Measurements from ENCODE around the gene TMPRSS9.

The TMPRSS9 gene

GRCh38 chr19:2359992-2360685, at the start of gene TMPRSS9:
TMPRSS9 (plus strand) TSS chr19:2360265; CDS start chr19:2389786, 29,521 bp downstream.
- no peak for DNase-seq

- no peak for DNase-seq
Measured at GRCh38 chr19:2311093-2311492, 49.0 kb upstream of the TMPRSS9 start.

- DNase-seq, result no peak
Measured at GRCh38 chr19:2312820-2313501, 47.1 kb upstream of the TMPRSS9 start.

GRCh38 chr19:2315121-2315817, 44.8 kb upstream of the TMPRSS9 start:
- no peak for DNase-seq

- peak; percentile 76 for DNase-seq
Measured at GRCh38 chr19:2315818-2316353, 44.2 kb upstream of the TMPRSS9 start.

- DNase-seq, result no peak
Measured at GRCh38 chr19:2317300-2317699, 42.8 kb upstream of the TMPRSS9 start.

GRCh38 chr19:2317756-2318155, 42.3 kb upstream of the TMPRSS9 start:
- DNase-seq, result no peak

GRCh38 chr19:2318923-2319322, 41.1 kb upstream of the TMPRSS9 start:
- no peak for DNase-seq

- DNase-seq, result no peak
Measured at GRCh38 chr19:2319551-2319950, 40.5 kb upstream of the TMPRSS9 start.

- no peak for DNase-seq
Measured at GRCh38 chr19:2320049-2320448, 40.0 kb upstream of the TMPRSS9 start.

GRCh38 chr19:2320939-2321338, 39.1 kb upstream of the TMPRSS9 start:
- DNase-seq, result no peak

GRCh38 chr19:2321565-2322283, 38.3 kb upstream of the TMPRSS9 start:
- DNase-seq, result no peak

GRCh38 chr19:2323707-2324106, 36.4 kb upstream of the TMPRSS9 start:
- DNase-seq, result no peak

- DNase-seq, result peak; percentile 34
Measured at GRCh38 chr19:2324220-2324948, 35.7 kb upstream of the TMPRSS9 start.

GRCh38 chr19:2325281-2326046, 34.6 kb upstream of the TMPRSS9 start:
- DNase-seq, result no peak

GRCh38 chr19:2326699-2327360, 33.2 kb upstream of the TMPRSS9 start:
- DNase-seq, result no peak

GRCh38 chr19:2327773-2328400, 32.2 kb upstream of the TMPRSS9 start:
- peak; percentile 75 for DNase-seq

- DNase-seq, result peak; percentile 92
Measured at GRCh38 chr19:2328401-2329148, 31.5 kb upstream of the TMPRSS9 start, which contains the start of the genes LSM7 and SPPL2B. LSM7 (minus strand) TSS chr19:2328586; CDS start chr19:2328566, 20 bp downstream. SPPL2B (plus strand) TSS chr19:2328684; CDS start chr19:2328710, 26 bp downstream.

- DNase-seq, result no peak
Measured at GRCh38 chr19:2329149-2329478, 31.0 kb upstream of the TMPRSS9 start.

All from CD4-positive, alpha-beta T cell treated with Interferon gamma for 1 hour (primary cell).